HepG2 (cell line): ENCODE results near the gene NEK6. TPM values are rescaled to one million over a fixed set of nuclear protein-coding genes. Genes with fewer than 3 reads are reported as not detected.
A peak's percentile ranks its signal among the peaks of the same experiment; 100 is the strongest.

Source experiments
- ATAC-seq: fragments of 200-7000 bp; cut with Tn5 transposase; 3 replicates; pipeline ENCODE4 v1.9.1; 2020; ENCODE audit warnings: mild to moderate bottlenecking, moderate library complexity
- BruUV-seq: library from RNA; stranded (reverse); fragments of 400-500 nt; replicated peaks from 2 replicates; lab custom pipeline; 2021; lab: Mats Ljungman, UMichigan
- CTCF ChIA-PET: fragments of 300-600 bp; formaldehyde crosslinking; extraction: SDS; loops from one replicate; lab custom pipeline; 2021; ENCODE audit warnings: low total read pairs, inconsistent platforms, low intra/inter-chr PET ratio; lab: Yijun Ruan, JAX
- POLR2A ChIA-PET: fragments of 350-600 bp; sonication (Branson Sonifier 250); formaldehyde crosslinking; loops from one replicate; lab custom pipeline; 2020; ENCODE audit warnings: antibody characterized with exemption, inconsistent platforms; lab: Yijun Ruan, JAX
- DNase-seq: peaks from one replicate; pipeline ENCODE4 v3.0.0-alpha.2; 2015; ENCODE audit warnings: low spot score
- FAIRE-seq: peaks from 3 replicates; lab custom pipeline; 2011; peaks lifted over from hg19 to GRCh38; lab: Jason Lieb, UNC
- H2AFZ ChIP-seq: one replicate; pipeline ENCODE4 v1.6.1; 2011; ENCODE audit warnings: low read length, inconsistent platforms
- H3K27ac ChIP-seq: fragments of 300-600 bp; 3 replicates; pipeline ENCODE4 v1.8.0; 2011; ENCODE audit warnings: mixed run types, mild to moderate bottlenecking, mixed read lengths, low read length, inconsistent platforms; ENCODE audit not compliant: insufficient read depth; ENCODE audit errors: extremely low read length
- H3K27me3 ChIP-seq, 2 experiments: fragments of 200-600 bp in 1 of 2; 2 replicates in 1 of 2; 3 replicates in 1 of 2; pipeline versions ENCODE4 v1.6.0 to v1.8.0; 2011; ENCODE audit warnings: low read length in 2 of 2, mild to moderate bottlenecking in 2 of 2, moderate library complexity in 2 of 2, inconsistent platforms in 1 of 2; ENCODE audit not compliant: insufficient read depth in 2 of 2, control insufficient read depth in 1 of 2
- H3K36me3 ChIP-seq, 2 experiments: fragments of 200-600 bp in 1 of 2; replicated peaks in 1 of 2; 2 replicates in 1 of 2; 3 replicates in 1 of 2; pipeline versions ENCODE4 v1.5.1 to v1.8.0; 2011; ENCODE audit warnings: low read length in 2 of 2, inconsistent platforms in 1 of 2; ENCODE audit not compliant: insufficient read depth in 2 of 2, control insufficient read depth in 1 of 2
- H3K4me1 ChIP-seq: 2 replicates; pipeline ENCODE4 v1.5.1; 2012; ENCODE audit warnings: low read length, inconsistent platforms; ENCODE audit not compliant: insufficient read depth
- H3K4me2 ChIP-seq: 2 replicates; pipeline ENCODE4 v1.6.0; 2011; ENCODE audit warnings: low read depth, low read length, inconsistent platforms
- H3K4me3 ChIP-seq, 3 experiments: fragments of 200-600 bp in 1 of 3; sonication (generic), shearing (Covaris generic) in 1 of 3; replicated peaks in 1 of 3; 2 replicates each; pipeline ENCODE4 v1.5.1; 2011 to 2016; ENCODE audit warnings: low read length in 3 of 3, inconsistent platforms in 2 of 3, low read depth in 2 of 3, mild to moderate bottlenecking in 2 of 3, control low read depth in 1 of 3, mixed read lengths in 1 of 3; ENCODE audit not compliant: insufficient read depth in 1 of 3
- H3K79me2 ChIP-seq: one replicate; pipeline ENCODE4 v1.6.1; 2011; ENCODE audit warnings: low read length, inconsistent platforms; ENCODE audit not compliant: insufficient read depth
- H3K9ac ChIP-seq: 2 replicates; pipeline ENCODE4 v1.6.0; 2011; ENCODE audit warnings: mild to moderate bottlenecking, low read depth, low read length, inconsistent platforms; ENCODE audit not compliant: insufficient read depth
- H3K9me3 ChIP-seq: 2 replicates; pipeline ENCODE4 v1.5.1; 2012; ENCODE audit warnings: mild to moderate bottlenecking, low read length
- H4K20me1 ChIP-seq: 2 replicates; pipeline ENCODE4 v1.6.0; 2011; ENCODE audit warnings: inconsistent platforms, mild to moderate bottlenecking, low read length, moderate library complexity; ENCODE audit not compliant: insufficient read depth
- JARID2 ChIP-seq: sonication (generic); formaldehyde crosslinking; IDR thresholded peaks from 2 replicates; pipeline ENCODE4 v1.8.1; 2023; ENCODE audit warnings: missing genetic modification reagents, inconsistent platforms; ENCODE audit not compliant: insufficient replicate concordance
- RAD21 ChIP-seq: fragments of 450-650 bp; formaldehyde crosslinking; IDR thresholded peaks from 2 replicates; pipeline ENCODE4 v1.5.0; 2020; ENCODE audit warnings: mild to moderate bottlenecking
- SMARCC2 ChIP-seq: fragments of 450-650 bp; IDR thresholded peaks from 2 replicates; pipeline ENCODE4 v1.6.1; 2017; ENCODE audit warnings: antibody characterized with exemption, mild to moderate bottlenecking
- STAG1 ChIP-seq: sonication (generic); formaldehyde crosslinking; IDR thresholded peaks from 2 replicates; pipeline ENCODE4 v1.4.0; 2020; ENCODE audit warnings: missing genetic modification reagents
- ZNF629 ChIP-seq: sonication (generic); formaldehyde crosslinking; conservative IDR thresholded peaks from 2 replicates; pipeline ENCODE4 v1.5.0; 2020; ENCODE audit warnings: missing genetic modification reagents
- WGBS: methylation state at CpG from one replicate; pipeline ENCODE4 v1.1.6; 2017; ENCODE audit warnings: low lambda C conversion rate; 5-methylcytosine and 5-hydroxymethylcytosine counted together
- in situ Hi-C: cut with HindIII; loops from 2 replicates; pipeline ENCODE4 v1.10.0; 2017; ENCODE audit warnings: low pct_unique_long_range_greater_than_20kb; ENCODE audit not compliant: extremely low pct_ligation_motif_present
- intact Hi-C: fragments of 100-400 bp; cut with micrococcal nuclease; formaldehyde crosslinking; loops from one replicate; pipeline ENCODE4 v1.10.0; 2022; ENCODE audit not compliant: unreplicated experiment
- polyA plus RNA-seq, 8 experiments: library from polyadenylated mRNA; depleted of rRNA in 3 of 8; stranded (reverse) in 7 of 8; unstranded in 1 of 8; fragments of >200 nt; fragmentation: Illumina TruSeq in 4 of 8; extraction: Trizol in 4 of 8; gene quantifications; 2 replicates each; pipeline versions ENCODE4 v1.2.1 to v1.2.3, GENCODE V29; 2011 to 2016; ENCODE audit warnings: low read depth in 4 of 8, missing spikeins in 1 of 8, mixed read lengths in 1 of 8; ENCODE audit not compliant: insufficient read depth in 1 of 8
- total RNA-seq, 5 experiments: library from RNA; depleted of rRNA; stranded (reverse); fragments of >200 nt; fragmentation: Illumina TruSeq; extraction: Trizol; gene quantifications; 2 replicates each; pipeline ENCODE4 v1.2.3, GENCODE V29; 2016; ENCODE audit warnings: low read depth in 1 of 5
- TF ChIP-seq, protein P1 (sequence below): sonication (generic); formaldehyde crosslinking; IDR thresholded peaks from 2 replicates; pipeline ENCODE4 v1.5.0; 2020; ENCODE audit warnings: mild to moderate bottlenecking, missing genetic modification reagents, moderate library complexity

Gene NEK6
- total and polyA plus RNA-seq, 2 of the 13 experiments (the other 11 are each of a cell fraction or from before 2014, with no cell fraction given): 30.4 to 119 TPM

DNA sequence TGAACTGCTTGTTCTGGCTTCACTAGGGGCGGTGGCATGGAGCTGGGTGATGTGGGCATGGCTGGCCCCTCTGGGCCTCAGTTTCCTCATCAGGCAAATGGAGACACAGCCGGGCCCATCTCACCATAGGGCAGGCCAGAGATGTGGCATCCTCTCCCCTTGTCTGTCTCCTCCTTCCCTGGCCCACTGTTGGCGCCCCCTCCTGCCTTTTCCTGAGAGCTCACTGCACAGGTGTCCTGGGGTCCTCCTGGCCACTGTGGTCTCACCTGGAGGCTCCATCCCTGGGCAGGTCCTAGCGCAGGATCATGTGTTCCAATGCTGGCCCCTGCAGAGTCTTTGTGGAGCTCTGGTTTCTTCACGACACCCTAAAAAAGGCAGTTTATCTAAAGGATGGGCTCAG is 53.5 kb downstream of the NEK6 start:
- no peak overlapping the region for H3K4me2 ChIP-seq
- H3K9ac ChIP-seq: no peak overlapping the region
- ATAC-seq (peak; percentile 25; the same call in 2 of the 3 replicates), DNase-seq (no peak), FAIRE-seq (no peak)
- ChIA-PET POLR2A (no interaction called here), CTCF (no interaction called here)
- peaks cover 45 to 57% of the 10 kb centered on the region in 2 experiments for H3K36me3 ChIP-seq
- WGBS: 100% methylated on average over 4 of the region's 5 CpGs
- H3K27ac ChIP-seq: no peak overlapping the region
- H2AFZ ChIP-seq: no peak overlapping the region
- H3K9me3 ChIP-seq: no peaks in the 10 kb centered on the region
- no peaks in the 10 kb centered on the region for H3K27me3 ChIP-seq
- H3K4me3 ChIP-seq: no peak overlapping the region
- no TSS peak for BruUV-seq
- in situ Hi-C loops (no loop called here), intact Hi-C loops (no loop called here)
- peaks cover 26% of the 10 kb centered on the region; the same call in 1 of the 2 replicates for H4K20me1 ChIP-seq
- peaks cover 3% of the 10 kb centered on the region for H3K79me2 ChIP-seq
- no peaks in the 10 kb centered on the region for H3K4me1 ChIP-seq
- TF ChIP-seq JARID2 (no peak), RAD21 (CRISPR knock-in tag) (0 out of 2 replicates have a peak, but pooled peaks have one; percentile 17), STAG1 (peak; percentile 43; the same call in 1 of the 2 replicates), SMARCC2 (no peak), ZNF629 (CRISPR knock-in tag) (peak; percentile 40; the same call in 1 of the 2 replicates)
- TF ChIP-seq, protein P1, sequence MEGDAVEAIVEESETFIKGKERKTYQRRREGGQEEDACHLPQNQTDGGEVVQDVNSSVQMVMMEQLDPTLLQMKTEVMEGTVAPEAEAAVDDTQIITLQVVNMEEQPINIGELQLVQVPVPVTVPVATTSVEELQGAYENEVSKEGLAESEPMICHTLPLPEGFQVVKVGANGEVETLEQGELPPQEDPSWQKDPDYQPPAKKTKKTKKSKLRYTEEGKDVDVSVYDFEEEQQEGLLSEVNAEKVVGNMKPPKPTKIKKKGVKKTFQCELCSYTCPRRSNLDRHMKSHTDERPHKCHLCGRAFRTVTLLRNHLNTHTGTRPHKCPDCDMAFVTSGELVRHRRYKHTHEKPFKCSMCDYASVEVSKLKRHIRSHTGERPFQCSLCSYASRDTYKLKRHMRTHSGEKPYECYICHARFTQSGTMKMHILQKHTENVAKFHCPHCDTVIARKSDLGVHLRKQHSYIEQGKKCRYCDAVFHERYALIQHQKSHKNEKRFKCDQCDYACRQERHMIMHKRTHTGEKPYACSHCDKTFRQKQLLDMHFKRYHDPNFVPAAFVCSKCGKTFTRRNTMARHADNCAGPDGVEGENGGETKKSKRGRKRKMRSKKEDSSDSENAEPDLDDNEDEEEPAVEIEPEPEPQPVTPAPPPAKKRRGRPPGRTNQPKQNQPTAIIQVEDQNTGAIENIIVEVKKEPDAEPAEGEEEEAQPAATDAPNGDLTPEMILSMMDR (CRISPR knock-in tag): peak; percentile 49
